ENCODE results near the gene RTN4R.
"Not testable (repeated sequence)": the region's sequence is repeated elsewhere in the genome, so short reads cannot be mapped to it uniquely, and the experiment has no call there.

RTN4R gene

DNA sequence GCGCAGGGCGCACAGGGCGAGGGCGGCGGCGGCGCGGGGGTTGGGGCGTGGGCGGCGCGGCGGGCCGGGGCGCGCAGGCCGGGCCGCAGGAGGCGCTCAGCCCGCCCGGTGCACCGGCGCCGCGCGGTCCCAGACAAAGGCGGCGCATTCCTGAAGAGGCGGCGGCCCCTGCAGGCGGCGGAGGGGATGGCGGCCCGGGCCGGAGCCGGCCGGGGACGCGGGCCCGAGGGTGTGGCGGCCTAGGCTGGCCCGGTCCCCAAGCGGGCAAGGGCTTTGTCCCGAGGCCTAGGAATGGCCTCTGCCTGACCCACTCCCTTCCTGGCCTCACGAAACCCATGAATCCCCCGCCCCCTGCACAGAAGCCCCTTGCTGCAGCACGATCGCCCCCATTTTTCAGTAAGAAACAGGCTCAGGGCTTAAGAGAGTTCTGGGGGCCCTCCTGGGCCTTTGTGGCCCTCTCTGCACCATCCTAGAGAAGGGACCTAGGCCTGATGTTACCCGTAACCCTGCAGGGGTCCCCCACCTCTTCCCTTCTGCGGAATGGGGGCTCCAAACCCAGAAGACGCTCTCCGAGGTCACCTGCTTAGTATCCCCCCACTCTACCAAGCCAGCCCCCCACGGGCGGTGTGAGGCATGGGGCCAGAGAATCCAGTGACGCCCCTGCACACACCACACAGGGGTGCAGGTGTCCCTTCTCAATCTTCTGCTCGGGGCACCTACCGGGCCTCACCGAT is at the start of gene RTN4R:
RTN4R (minus strand) TSS at position 40 of the 734 bp plus-strand sequence. CDS start 226 bp downstream, outside the sequence.
- DNase-seq, result peak; percentile 38 to 42

DNA sequence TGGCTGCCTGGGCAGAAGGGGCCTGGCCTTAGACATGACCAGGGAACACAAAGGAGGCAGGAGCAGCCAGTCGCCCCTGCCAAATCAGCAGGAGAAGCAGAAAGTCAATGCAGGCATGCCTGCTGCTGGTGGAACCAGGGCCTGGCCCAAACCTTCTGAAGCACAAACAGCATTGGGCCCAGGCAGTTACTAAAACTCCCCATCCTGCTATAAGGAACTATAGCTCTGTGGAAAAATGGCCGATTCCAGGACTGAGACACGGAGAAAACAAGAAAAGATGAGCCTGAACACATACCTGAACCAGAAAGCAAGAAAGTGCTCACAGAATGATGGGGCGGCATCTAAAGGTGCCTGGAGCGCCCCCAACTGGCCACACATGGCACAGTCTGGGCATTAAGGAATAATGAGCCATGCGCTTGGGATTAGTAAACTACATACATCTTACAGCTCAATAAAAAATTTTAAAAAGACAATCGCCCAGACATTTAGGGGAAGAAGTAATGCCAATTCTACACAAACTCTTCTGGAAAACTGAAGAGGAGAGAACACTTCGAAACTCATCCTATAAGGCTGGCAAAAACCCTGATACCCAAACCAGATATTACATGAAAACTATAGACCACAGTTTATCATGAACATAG is 49.4 kb upstream of the RTN4R start:
- peak in 1 of 2 donors; percentile 4 for DNase-seq

GRCh38 chr22:20316844-20317401 is 48.8 kb upstream of the RTN4R start:
- DNase-seq, result peak in 1 of 2 donors; percentile 0

DNA sequence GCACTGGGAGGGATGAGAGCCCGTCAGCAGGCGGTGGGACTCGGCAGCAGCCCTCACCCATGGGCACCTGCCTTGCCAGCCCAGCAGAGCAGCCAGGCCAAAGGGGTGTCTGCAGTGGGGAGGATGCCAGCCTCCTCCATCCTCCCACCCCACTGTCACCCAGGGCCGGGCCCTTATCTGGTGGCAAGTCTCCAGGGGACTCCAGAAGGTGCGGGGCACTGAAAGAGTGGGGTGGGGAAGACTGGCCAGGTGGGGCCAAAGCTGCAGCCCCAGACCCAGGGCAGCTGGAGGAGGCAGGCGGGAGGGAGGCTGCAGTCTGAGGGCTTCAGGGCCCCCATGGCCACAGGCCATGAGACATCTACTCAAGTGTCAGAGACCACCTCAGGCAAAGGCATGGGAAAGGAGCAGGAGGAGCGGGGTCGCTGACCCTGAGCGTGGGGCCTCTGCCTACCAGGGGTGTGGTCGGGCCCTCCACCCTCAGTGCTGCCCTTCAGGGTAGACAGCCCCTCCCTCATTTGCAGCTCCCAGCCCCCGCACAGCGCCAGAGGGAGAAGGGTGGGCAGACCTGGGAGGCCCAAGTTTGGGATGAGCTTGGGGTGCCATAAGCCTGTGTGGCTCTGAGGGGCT is 48.2 kb upstream of the RTN4R start:
- DNase-seq, result peak in 1 of 2 donors; percentile 1

GRCh38 chr22:20315337-20316216 is 47.5 kb upstream of the RTN4R start:
- DNase-seq, result peak in 1 of 2 donors; percentile 1

DNA sequence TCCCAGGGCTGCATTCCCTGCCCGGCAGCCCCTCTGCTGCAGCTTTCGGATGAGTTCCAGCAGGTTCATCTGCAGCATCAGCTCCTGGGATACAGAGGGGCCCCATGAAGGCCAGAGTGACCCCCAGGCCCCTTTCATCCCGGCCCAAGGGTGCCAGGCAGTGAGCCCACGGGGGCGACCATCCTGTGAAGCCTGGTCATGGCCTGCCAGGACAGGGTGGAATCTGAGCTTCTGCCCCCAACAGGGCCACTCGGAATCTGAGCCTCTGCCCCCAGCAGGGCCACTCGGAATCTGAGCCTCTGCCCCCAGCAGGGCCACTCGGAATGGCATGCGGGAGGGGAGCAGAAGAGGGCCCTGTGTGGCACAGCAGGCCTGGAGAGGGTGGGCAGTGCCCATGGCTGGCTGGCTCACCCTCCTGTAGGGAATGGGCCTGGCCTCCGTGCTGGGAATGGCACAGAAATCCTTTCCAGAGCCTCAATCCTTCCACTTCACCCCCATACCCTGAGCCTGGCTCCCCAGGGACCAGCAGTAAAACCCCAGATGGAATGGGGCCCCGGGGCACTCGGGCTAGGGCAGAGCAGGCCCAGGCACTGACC is 46.7 kb upstream of the RTN4R start:
- DNase-seq, result peak in 1 of 2 donors; percentile 1

- DNase-seq, result not testable (repeated sequence)
These were observed 46.1 kb upstream of the RTN4R start for GRCh38 chr22:20314206-20314605.

DNA sequence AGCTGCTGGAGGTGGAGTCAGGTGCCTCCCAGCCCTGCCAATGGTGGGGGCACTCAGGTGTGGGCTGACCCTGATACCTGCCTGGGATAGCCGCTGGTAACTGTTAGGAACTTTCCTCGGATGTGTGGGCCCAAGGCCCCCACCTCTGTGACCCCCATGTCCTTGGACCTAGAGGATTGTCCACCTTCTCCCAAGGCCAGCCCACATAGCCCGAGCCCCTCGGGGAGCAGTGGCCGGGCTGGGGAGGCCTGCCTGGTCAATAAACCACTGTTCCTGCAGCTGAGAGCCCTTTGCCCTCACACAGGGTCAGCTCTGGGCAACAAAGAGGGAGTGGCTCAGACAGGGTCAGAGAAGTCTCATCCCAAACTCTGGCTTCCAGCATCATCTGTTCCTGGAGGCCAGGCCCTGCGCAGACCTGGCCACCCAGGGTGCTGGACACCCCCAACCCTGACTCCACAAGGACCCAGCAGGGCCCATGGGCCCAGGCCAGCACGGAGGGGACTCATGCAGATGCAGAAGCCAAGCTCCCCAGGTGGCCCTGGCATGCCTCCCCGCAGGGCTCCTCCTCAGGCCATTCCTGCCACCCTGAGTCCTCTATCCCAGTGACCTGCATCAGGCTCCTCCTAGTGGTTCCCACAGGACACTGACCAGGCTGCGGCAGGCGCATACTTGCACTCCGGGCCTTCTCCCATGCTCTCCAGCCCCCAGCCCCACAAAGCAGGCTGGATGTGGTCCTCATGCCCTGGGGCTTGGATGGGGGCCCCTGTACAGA is 45.4 kb upstream of the RTN4R start:
- peak in 1 of 2 donors; percentile 0 for DNase-seq

GRCh38 chr22:20312396-20313191 is 44.5 kb upstream of the RTN4R start:
- DNase-seq, result no peak

- not testable (repeated sequence) for DNase-seq
These were observed 43.3 kb upstream of the RTN4R start for GRCh38 chr22:20311249-20312062.

DNA sequence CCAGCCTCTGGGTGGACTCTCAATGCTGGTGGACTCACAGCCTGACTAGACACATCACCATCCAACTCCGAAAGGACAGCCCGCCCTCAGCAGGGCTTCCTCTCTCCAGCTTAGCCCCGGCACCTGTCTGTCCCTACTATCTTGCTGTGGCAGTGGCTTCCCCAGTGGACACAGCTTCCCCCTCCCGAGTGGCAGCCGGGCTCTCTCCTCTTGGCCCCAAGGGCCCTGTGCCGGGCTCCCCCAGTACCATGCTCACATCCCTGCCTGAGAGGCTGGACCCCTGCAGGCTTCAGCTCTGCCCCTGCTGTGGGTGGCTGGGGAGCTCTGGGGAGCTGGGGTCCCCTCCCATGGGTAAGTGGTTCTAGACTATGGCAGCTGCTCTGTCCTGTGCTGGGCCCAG is 42.7 kb upstream of the RTN4R start:
- DNase-seq, result not testable (repeated sequence)

- DNase-seq, result not testable (repeated sequence)
These were observed 42.1 kb upstream of the RTN4R start for GRCh38 chr22:20310180-20310579.

DNA sequence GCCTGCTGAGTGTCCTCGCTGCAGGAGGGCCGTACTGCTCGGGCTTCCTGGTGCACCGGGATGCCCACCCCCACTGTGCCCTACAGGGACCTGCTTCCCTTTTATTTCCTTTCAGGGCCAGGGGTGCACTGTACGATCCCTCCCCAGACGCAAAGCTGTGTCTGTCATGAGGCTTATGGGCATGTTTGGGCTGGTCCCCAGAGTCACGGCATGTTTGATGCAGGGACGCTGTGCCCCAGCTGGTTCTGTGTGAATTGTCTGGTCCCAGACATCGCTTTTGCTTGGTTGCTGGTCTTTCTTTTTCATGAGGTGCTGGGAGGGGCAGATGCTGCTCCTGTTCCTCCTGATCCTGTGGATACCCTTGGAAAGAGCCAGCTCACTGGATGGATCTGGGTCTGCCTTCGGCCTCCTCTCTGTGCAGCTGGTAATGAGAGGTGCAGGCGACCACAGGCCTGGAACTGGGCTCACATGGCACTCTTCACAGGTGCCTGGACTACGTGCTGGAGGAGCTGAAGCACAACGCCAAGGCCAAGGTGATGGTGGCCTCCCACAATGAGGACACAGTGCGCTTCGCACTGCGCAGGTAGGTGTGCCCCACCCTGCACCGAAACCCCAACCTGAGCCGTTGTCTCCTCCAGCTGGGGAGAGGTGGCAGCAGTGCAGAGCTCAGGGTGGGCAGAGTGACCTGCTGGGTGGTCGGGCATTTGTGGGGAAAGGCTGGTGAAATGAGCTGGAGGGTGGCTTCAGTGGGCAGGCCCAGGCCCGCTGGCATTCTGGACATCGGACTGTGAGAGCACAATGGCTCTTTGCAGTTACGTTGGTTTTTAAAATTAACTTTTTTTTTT is 40.9 kb upstream of the RTN4R start:
- not testable (repeated sequence) for DNase-seq

GRCh38 chr22:20307448-20308447 is 39.6 kb upstream of the RTN4R start:
- DNase-seq, result not testable (repeated sequence)

DNA sequence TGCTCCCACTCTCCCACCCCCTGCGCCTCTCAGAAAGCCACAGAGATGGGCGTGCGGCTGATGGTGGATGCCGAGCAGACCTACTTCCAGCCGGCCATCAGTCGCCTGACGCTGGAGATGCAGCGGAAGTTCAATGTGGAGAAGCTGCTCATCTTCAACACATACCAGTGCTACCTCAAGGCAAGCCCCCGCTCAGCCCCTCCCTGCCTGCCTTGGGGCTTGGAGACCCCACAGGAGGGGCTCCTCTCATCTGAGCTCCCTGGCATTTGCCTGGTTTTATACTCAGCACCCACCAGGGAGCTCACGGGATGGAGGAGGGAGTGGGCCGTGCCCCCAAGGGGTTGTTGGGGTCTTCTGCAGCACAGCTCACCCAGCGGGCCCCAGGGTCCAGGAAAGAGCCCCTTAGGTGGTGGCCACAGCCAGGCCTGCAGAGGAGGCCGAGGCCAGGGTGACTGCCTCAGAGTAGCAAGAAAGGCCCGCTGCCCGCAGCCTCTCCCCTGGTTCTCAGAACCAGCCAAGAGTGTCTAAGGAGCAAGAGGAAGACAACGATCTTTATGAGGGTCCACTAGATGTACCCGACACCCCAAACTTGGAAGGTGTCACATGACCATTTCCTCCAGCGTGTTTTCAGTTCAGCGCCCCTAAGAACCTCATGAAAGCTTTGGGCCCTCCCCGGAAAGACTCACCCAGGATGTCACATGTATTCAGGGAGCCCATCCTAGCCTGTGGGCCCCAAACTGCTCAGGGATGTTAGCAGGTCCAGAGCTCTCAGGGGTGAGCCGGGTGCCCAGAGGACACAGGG is 38.7 kb upstream of the RTN4R start:
- not testable (repeated sequence) for DNase-seq

Measured in activated CD4-positive, alpha-beta T cell treated with anti-CD3 and anti-CD28 coated beads for 4 hours (primary cell).